Peyer's patch (tissue), 4 donors: ENCODE results near the gene CDC34.
"Not testable (repeated sequence)": the region's sequence is repeated elsewhere in the genome, so short reads cannot be mapped to it uniquely, and the experiment has no call there.

Experiments used
- CTCF ChIP-seq, 6 experiments: fragments of 450-650 bp in 4 of 6; fragments of 200-600 bp in 2 of 6; sonication (generic) in 1 of 6; IDR thresholded peaks; one replicate each; pipeline ENCODE4 v1.5.1; 2017 to 2019; ENCODE audit warnings: antibody characterized with exemption in 6 of 6, mild to moderate bottlenecking in 3 of 6, moderate library complexity in 1 of 6
- POLR2A ChIP-seq, 2 donors: fragments of 450-650 bp; IDR thresholded peaks; one replicate each; pipeline ENCODE4 v1.5.1; 2017; ENCODE audit warnings: antibody characterized with exemption in 2 of 2, mild to moderate bottlenecking in 2 of 2, moderate library complexity in 2 of 2

- TF ChIP-seq CTCF, POLR2A (IDR thresholded peaks at IDR 0.05): not testable (repeated sequence)
Observed at GRCh38 chr19:585146-585545, 53.6 kb downstream of the CDC34 start.
